IMR-90 (cell line): ENCODE measurements around the gene PRKD3. TPM values are rescaled to one million over a fixed set of nuclear protein-coding genes. Genes with fewer than 3 reads are reported as not detected.

Source experiments
- ATAC-seq: fragments of 200-7000 bp; cut with Tn5 transposase; 2 replicates; pipeline ENCODE4 v1.9.1; 2020; ENCODE audit warnings: low read depth, mild to moderate bottlenecking, moderate library complexity
- BruUV-seq: library from RNA; stranded (reverse); fragments of 400-500 nt; replicated peaks from 2 replicates; lab custom pipeline; 2021; lab: Mats Ljungman, UMichigan
- CTCF ChIA-PET: fragments of 300-600 bp; formaldehyde crosslinking; extraction: SDS; loops from one replicate; lab custom pipeline; 2021; ENCODE audit warnings: antibody characterized with exemption; lab: Yijun Ruan, JAX
- POLR2A ChIA-PET: fragments of 300-600 bp; sonication (Branson Sonifier 250); formaldehyde crosslinking; loops from one replicate; lab custom pipeline; 2022; ENCODE audit warnings: antibody characterized with exemption; ENCODE audit not compliant: unreplicated experiment; lab: Charles Lee
- DNase-seq: peaks from one replicate; pipeline ENCODE4 v3.0.0; 2013
- H2AFZ ChIP-seq: replicated peaks from 2 replicates; pipeline ENCODE3; 2013; ENCODE audit warnings: low read length, mild to moderate bottlenecking; ENCODE audit not compliant: poor library complexity
- H2AK5ac ChIP-seq: 2 replicates; pipeline ENCODE4 v1.6.1; 2013; ENCODE audit warnings: low read depth, low read length, inconsistent platforms
- H2AK9ac ChIP-seq: replicated peaks from 2 replicates; pipeline ENCODE3; 2013; ENCODE audit warnings: mild to moderate bottlenecking, low read depth, low read length, moderate library complexity; ENCODE audit not compliant: poor library complexity
- H2BK120ac ChIP-seq: 2 replicates; pipeline ENCODE4 v1.6.1; 2013; ENCODE audit warnings: low read depth, low read length, inconsistent platforms
- H2BK15ac ChIP-seq: 3 replicates; pipeline ENCODE4 v1.6.1; 2013; ENCODE audit warnings: low read depth, low read length, inconsistent platforms
- H2BK20ac ChIP-seq: 2 replicates; pipeline ENCODE4 v1.6.1; 2013; ENCODE audit warnings: low read depth, mild to moderate bottlenecking, inconsistent platforms, low read length, moderate library complexity
- H2BK5ac ChIP-seq: 2 replicates; pipeline ENCODE4 v1.6.1; 2013; ENCODE audit warnings: mild to moderate bottlenecking, low read depth, low read length, inconsistent platforms; ENCODE audit not compliant: poor library complexity, severe bottlenecking
- H3K14ac ChIP-seq: replicated peaks from 2 replicates; pipeline ENCODE4 v1.6.1; 2013; ENCODE audit warnings: low read depth, low read length, inconsistent platforms
- H3K18ac ChIP-seq: 2 replicates; pipeline ENCODE4 v1.6.1; 2013; ENCODE audit warnings: low read depth, low read length, control low read depth
- H3K23ac ChIP-seq: 2 replicates; pipeline ENCODE4 v1.6.1; 2013; ENCODE audit warnings: low read depth, low read length, inconsistent platforms
- H3K27ac ChIP-seq: 2 replicates; pipeline ENCODE4 v1.5.1; 2013; ENCODE audit warnings: mild to moderate bottlenecking, control low read depth, low read length; ENCODE audit not compliant: insufficient read depth
- H3K27me3 ChIP-seq: 2 replicates; pipeline ENCODE4 v1.6.1; 2013; ENCODE audit warnings: low read length; ENCODE audit not compliant: control insufficient read depth, insufficient read depth
- H3K36me3 ChIP-seq: 2 replicates; pipeline ENCODE4 v1.6.1; 2013; ENCODE audit warnings: low read length, mixed read lengths; ENCODE audit not compliant: control insufficient read depth, insufficient read depth
- H3K4ac ChIP-seq: 2 replicates; pipeline ENCODE4 v1.6.1; 2013; ENCODE audit warnings: low read depth, low read length, inconsistent platforms
- H3K4me1 ChIP-seq: 2 replicates; pipeline ENCODE4 v1.6.1; 2013; ENCODE audit warnings: low read length, mixed read lengths; ENCODE audit not compliant: control insufficient read depth, insufficient read depth
- H3K4me2 ChIP-seq: 2 replicates; pipeline ENCODE4 v1.6.1; 2013; ENCODE audit warnings: low read depth, mild to moderate bottlenecking, control low read depth, low read length, moderate library complexity
- H3K4me3 ChIP-seq: 2 replicates; pipeline ENCODE4 v1.5.1; 2013; ENCODE audit warnings: low read depth, mild to moderate bottlenecking, control low read depth, low read length, moderate library complexity; ENCODE audit not compliant: insufficient read depth
- H3K56ac ChIP-seq: 2 replicates; pipeline ENCODE4 v1.6.1; 2013; ENCODE audit warnings: low read length, inconsistent platforms; ENCODE audit not compliant: insufficient read depth; ENCODE audit errors: extremely low read depth
- H3K79me1 ChIP-seq, 2 experiments: 2 replicates each; pipeline ENCODE4 v1.6.1; 2013; ENCODE audit warnings: low read length in 2 of 2, inconsistent platforms in 1 of 2, low read depth in 1 of 2
- H3K9ac ChIP-seq: 2 replicates; pipeline ENCODE4 v1.6.1; 2013; ENCODE audit warnings: low read depth, low read length, control low read depth
- H3K9me1 ChIP-seq: 2 replicates; pipeline ENCODE4 v1.6.1; 2013; ENCODE audit warnings: low read length, inconsistent platforms; ENCODE audit not compliant: insufficient read depth
- H3K9me3 ChIP-seq: 2 replicates; pipeline ENCODE4 v1.6.1; 2013; ENCODE audit warnings: low read length; ENCODE audit not compliant: control insufficient read depth, insufficient read depth
- H4K20me1 ChIP-seq: 2 replicates; pipeline ENCODE4 v1.6.1; 2013; ENCODE audit warnings: low read length, inconsistent platforms; ENCODE audit not compliant: insufficient read depth
- H4K5ac ChIP-seq: 2 replicates; pipeline ENCODE4 v1.6.1; 2013; ENCODE audit warnings: mild to moderate bottlenecking, low read depth, low read length, control low read depth
- H4K8ac ChIP-seq, 2 experiments: 2 replicates each; pipeline ENCODE4 v1.6.1; 2013; ENCODE audit warnings: low read depth in 2 of 2, low read length in 2 of 2, control low read depth in 1 of 2, inconsistent platforms in 1 of 2
- H4K91ac ChIP-seq: 2 replicates; pipeline ENCODE4 v1.6.1; 2013; ENCODE audit warnings: low read depth, low read length, inconsistent platforms; ENCODE audit not compliant: insufficient read depth
- BHLHE40 ChIP-seq: fragments of 150-350 bp; IDR thresholded peaks from 2 replicates; pipeline ENCODE4 v1.6.1; 2016; ENCODE audit warnings: mild to moderate bottlenecking, low read depth, low read length
- CEBPB ChIP-seq: IDR thresholded peaks from 2 replicates; pipeline ENCODE4 v1.6.1; 2012; ENCODE audit warnings: low read depth, low read length, improper control_type of control experiment
- CHD1 ChIP-seq: IDR thresholded peaks from 2 replicates; pipeline ENCODE4 v1.6.1; 2012; ENCODE audit warnings: low read depth, low read length, improper control_type of control experiment
- CTCF ChIP-seq: conservative IDR thresholded peaks from 2 replicates; pipeline ENCODE4 v1.5.1; 2012; ENCODE audit warnings: mild to moderate bottlenecking, low read depth, low read length, improper control_type of control experiment
- ELK1 ChIP-seq: fragments of 150-350 bp; IDR thresholded peaks from 2 replicates; pipeline ENCODE4 v1.6.1; 2016; ENCODE audit warnings: low read depth, mild to moderate bottlenecking, low read length, moderate library complexity, borderline replicate concordance
- FOS ChIP-seq: fragments of 150-350 bp; IDR thresholded peaks from 2 replicates; pipeline ENCODE4 v1.6.1; 2016; ENCODE audit warnings: low read depth, low read length
- MAFK ChIP-seq: IDR thresholded peaks from 2 replicates; pipeline ENCODE4 v1.6.1; 2012; ENCODE audit warnings: low read depth, low read length, improper control_type of control experiment
- MAZ ChIP-seq: IDR thresholded peaks from 2 replicates; pipeline ENCODE4 v1.6.1; 2012; ENCODE audit warnings: low read depth, mild to moderate bottlenecking, low read length, improper control_type of control experiment, moderate library complexity, borderline replicate concordance
- MXI1 ChIP-seq: IDR thresholded peaks from 2 replicates; pipeline ENCODE4 v1.6.1; 2012; ENCODE audit warnings: low read depth, mild to moderate bottlenecking, low read length, moderate library complexity, borderline replicate concordance
- NFE2L2 ChIP-seq: fragments of 150-350 bp; IDR thresholded peaks from 2 replicates; pipeline ENCODE4 v1.6.1; 2016; ENCODE audit warnings: low read depth, mild to moderate bottlenecking, low read length
- POLR2A ChIP-seq: IDR thresholded peaks from 2 replicates; pipeline ENCODE4 v1.6.1; 2012; ENCODE audit warnings: mild to moderate bottlenecking, low read depth, low read length
- RAD21 ChIP-seq: IDR thresholded peaks from 2 replicates; pipeline ENCODE4 v1.6.1; 2012; ENCODE audit warnings: low read length, improper control_type of control experiment
- RCOR1 ChIP-seq: IDR thresholded peaks from 2 replicates; pipeline ENCODE4 v1.6.1; 2012; ENCODE audit warnings: mild to moderate bottlenecking, low read length, improper control_type of control experiment; ENCODE audit not compliant: insufficient replicate concordance
- RFX5 ChIP-seq: IDR thresholded peaks from 2 replicates; pipeline ENCODE4 v1.8.0; 2012; ENCODE audit warnings: low read depth, mild to moderate bottlenecking, low read length, moderate library complexity
- SMC3 ChIP-seq: fragments of 150-350 bp; IDR thresholded peaks from 2 replicates; pipeline ENCODE4 v1.6.1; 2016; ENCODE audit warnings: low read depth, mild to moderate bottlenecking, antibody characterized with exemption, low read length, moderate library complexity
- USF2 ChIP-seq: fragments of 150-350 bp; IDR thresholded peaks from 2 replicates; pipeline ENCODE4 v1.6.1; 2017; ENCODE audit warnings: mild to moderate bottlenecking, antibody characterized with exemption, low read length, low read depth
- WGBS, 2 experiments: methylation state at CpG; one replicate each; pipeline versions ENCODE4 v1.1.5 to v1.1.7; 2013; ENCODE audit warnings: missing lambda C conversion rate in 2 of 2; ENCODE audit not compliant: insufficient read length in 1 of 2; ENCODE audit errors: extremely low coverage in 2 of 2; 5-methylcytosine and 5-hydroxymethylcytosine counted together
- dilution Hi-C: fragments of 300-500 bp; cut with HindIII; formaldehyde crosslinking; loops from one replicate; pipeline ENCODE4 v1.14.3; 2018; ENCODE audit warnings: low sequenced_read_pairs; ENCODE audit not compliant: unreplicated experiment
- in situ Hi-C: fragments of 300-500 bp; cut with MboI; formaldehyde crosslinking; loops from 3 replicates; pipeline ENCODE4 v1.14.3; 2019; ENCODE audit warnings: low sequenced_read_pairs, inconsistent platforms, mixed read lengths
- intact Hi-C: fragments of 100-400 bp; cut with micrococcal nuclease; formaldehyde crosslinking; loops from 2 replicates; pipeline ENCODE4 v1.10.0; 2022
- polyA plus RNA-seq, 3 experiments: library from polyadenylated mRNA; depleted of rRNA; stranded (reverse); fragments of >200 nt; gene quantifications; 2 replicates each; pipeline ENCODE4 v1.2.3, GENCODE V29; 2012; ENCODE audit warnings: low replicate concordance in 1 of 3
- total RNA-seq: library from RNA; depleted of rRNA; stranded (reverse); fragments of >200 nt; gene quantifications from 2 replicates; pipeline ENCODE4 v1.2.3, GENCODE V29; 2012

Gene PRKD3
- total and polyA plus RNA-seq, 2 of the 4 experiments (the other 2 are of a cell fraction): 15.8 to 46.4 TPM

- peaks cover 36 to 54% of the 10 kb centered on the region in 2 experiments for H3K79me1 ChIP-seq
- no peak overlapping the region for H2BK20ac ChIP-seq
- no peak overlapping the region for H3K9ac ChIP-seq
- no TSS peak for BruUV-seq
- H3K4me3 ChIP-seq: no peak overlapping the region
- dilution Hi-C loops: no loop called here
- ChIA-PET CTCF (no interaction called here), POLR2A (no interaction called here)
- H4K20me1 ChIP-seq: peaks cover 3% of the 10 kb centered on the region; the same call in 1 of the 2 replicates
- no peak overlapping the region for H4K5ac ChIP-seq
- no peak overlapping the region for H2BK5ac ChIP-seq
- H3K4ac ChIP-seq: no peak overlapping the region
- DNase-seq: no peak
- H3K36me3 ChIP-seq: peaks cover 2% of the 10 kb centered on the region
- H4K8ac ChIP-seq: no peak overlapping the region
- H3K27ac ChIP-seq: no peak overlapping the region
- H3K9me1 ChIP-seq: 0 out of 2 replicates have a peak, but pooled peaks cover 2% of the 10 kb centered on the region
- intact Hi-C loops: no loop called here
- no peak for ATAC-seq
- no peak overlapping the region for H4K91ac ChIP-seq
- H3K18ac ChIP-seq: no peak overlapping the region
- no peak overlapping the region for H2BK120ac ChIP-seq
- no peak overlapping the region for H2AK9ac ChIP-seq
- H3K4me2 ChIP-seq: no peak overlapping the region
- in situ Hi-C loops: no loop called here
- H3K4me1 ChIP-seq: peaks cover 6% of the 10 kb centered on the region; the same call in 1 of the 2 replicates
- WGBS, 2 experiments: no CpG with 5 or more reads among the region's 1 CpG
- no peak overlapping the region for H3K14ac ChIP-seq
- no peak overlapping the region for H2AK5ac ChIP-seq
- no peaks in the 10 kb centered on the region for H3K27me3 ChIP-seq
- no peak overlapping the region for H3K23ac ChIP-seq
- H2BK15ac ChIP-seq: no peak overlapping the region
- no peak overlapping the region for H2AFZ ChIP-seq
- TF ChIP-seq RFX5: no peak
- no peak for TF ChIP-seq CHD1
- no peak for TF ChIP-seq CEBPB
- no peak for TF ChIP-seq SMC3
- TF ChIP-seq FOS: no peak
- TF ChIP-seq USF2: no peak
- TF ChIP-seq RAD21: no peak
- TF ChIP-seq MXI1: no peak
- no peak for TF ChIP-seq CTCF
- TF ChIP-seq POLR2A: no peak
- no peak for TF ChIP-seq BHLHE40
- TF ChIP-seq MAZ: no peak
- no peak for TF ChIP-seq NFE2L2
- TF ChIP-seq ELK1: no peak
- TF ChIP-seq RCOR1: no peak
- TF ChIP-seq MAFK: no peak
- no peak overlapping the region for H3K56ac ChIP-seq
- H3K9me3 ChIP-seq: no peaks in the 10 kb centered on the region
These were observed 29.1 kb downstream of the PRKD3 start for GRCh38 chr2:37295469-37296073.
